ENCODE measurements around the gene FIGLA.

FIGLA gene

DNA sequence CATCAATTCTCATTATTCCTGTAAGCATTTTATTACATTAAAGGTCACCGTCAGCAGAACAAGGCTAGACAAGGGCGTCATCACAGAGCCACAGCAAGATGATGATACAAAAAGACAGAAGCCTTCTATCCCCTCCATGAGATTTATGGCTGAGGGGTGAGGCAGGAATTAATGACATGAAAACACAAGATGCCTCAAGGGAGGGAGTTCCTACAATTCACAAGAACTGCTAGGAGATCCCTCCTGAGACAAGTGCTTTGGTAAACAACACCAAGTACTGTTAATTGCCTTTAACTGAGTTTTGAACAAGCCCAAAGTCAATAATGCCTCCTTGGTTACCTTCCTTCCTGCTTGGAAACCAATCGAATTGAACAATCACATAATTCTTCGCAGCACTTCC is 36.5 kb downstream of the FIGLA start:
- TF ChIP-seq, protein P1, sequence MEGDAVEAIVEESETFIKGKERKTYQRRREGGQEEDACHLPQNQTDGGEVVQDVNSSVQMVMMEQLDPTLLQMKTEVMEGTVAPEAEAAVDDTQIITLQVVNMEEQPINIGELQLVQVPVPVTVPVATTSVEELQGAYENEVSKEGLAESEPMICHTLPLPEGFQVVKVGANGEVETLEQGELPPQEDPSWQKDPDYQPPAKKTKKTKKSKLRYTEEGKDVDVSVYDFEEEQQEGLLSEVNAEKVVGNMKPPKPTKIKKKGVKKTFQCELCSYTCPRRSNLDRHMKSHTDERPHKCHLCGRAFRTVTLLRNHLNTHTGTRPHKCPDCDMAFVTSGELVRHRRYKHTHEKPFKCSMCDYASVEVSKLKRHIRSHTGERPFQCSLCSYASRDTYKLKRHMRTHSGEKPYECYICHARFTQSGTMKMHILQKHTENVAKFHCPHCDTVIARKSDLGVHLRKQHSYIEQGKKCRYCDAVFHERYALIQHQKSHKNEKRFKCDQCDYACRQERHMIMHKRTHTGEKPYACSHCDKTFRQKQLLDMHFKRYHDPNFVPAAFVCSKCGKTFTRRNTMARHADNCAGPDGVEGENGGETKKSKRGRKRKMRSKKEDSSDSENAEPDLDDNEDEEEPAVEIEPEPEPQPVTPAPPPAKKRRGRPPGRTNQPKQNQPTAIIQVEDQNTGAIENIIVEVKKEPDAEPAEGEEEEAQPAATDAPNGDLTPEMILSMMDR (conservative IDR thresholded peaks at IDR 0.05; ENCODE audit: low read depth, low read length), result no peak
- no peak overlapping the region for H3K4me3 ChIP-seq (ENCODE audit: low read depth, low read length)
- DNase-seq (ENCODE audit: low read depth), result no peak

DNA sequence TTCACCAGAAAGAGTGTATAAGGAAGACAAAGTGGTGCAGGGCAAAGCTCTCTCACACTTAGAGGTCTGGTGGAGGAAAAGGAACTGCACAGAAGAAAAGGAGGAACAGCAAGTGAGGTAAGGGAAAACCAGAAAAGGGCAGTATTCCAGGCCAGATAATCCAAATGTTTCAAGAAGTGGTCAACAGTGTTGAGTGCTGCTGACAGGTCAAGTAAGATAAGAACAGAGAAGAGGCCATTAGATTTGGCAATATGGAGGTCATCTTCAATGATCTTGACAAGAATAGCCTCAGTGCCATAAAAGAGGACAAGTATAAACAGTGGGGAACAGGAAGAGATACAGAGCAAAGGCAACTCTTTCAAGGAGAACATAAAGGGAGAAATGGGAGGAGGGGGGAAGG is 37.4 kb downstream of the FIGLA start:
- TF ChIP-seq, protein P1 (conservative IDR thresholded peaks at IDR 0.05; ENCODE audit: low read depth, low read length), result no peak
- no peak for DNase-seq (ENCODE audit: low read depth)
- H3K4me3 ChIP-seq (ENCODE audit: low read depth, low read length), result no peak overlapping the region

DNA sequence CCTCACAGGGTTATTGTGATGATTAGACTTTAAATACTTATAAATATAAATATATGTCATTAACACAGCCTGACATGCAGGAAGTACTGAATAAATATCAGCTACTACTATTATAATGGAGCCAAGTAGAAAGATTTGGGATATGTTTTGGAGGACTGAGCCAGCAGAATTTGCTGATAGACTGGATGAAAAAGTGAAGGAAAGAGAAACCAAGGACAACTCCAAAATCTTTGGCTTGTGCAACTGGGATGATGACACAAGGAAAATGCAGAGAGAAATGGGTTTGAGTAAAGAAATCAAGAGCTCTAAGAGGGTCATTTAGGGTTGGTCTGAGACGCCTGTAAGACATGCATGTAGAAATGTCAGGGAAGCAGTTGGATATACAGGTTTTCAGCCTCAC is 38.0 kb downstream of the FIGLA start:
- no peak overlapping the region for H3K4me3 ChIP-seq (ENCODE audit: low read depth, low read length)
- TF ChIP-seq, protein P1 (conservative IDR thresholded peaks at IDR 0.05; ENCODE audit: low read depth, low read length), result no peak
- DNase-seq (ENCODE audit: low read depth), result no peak

DNA sequence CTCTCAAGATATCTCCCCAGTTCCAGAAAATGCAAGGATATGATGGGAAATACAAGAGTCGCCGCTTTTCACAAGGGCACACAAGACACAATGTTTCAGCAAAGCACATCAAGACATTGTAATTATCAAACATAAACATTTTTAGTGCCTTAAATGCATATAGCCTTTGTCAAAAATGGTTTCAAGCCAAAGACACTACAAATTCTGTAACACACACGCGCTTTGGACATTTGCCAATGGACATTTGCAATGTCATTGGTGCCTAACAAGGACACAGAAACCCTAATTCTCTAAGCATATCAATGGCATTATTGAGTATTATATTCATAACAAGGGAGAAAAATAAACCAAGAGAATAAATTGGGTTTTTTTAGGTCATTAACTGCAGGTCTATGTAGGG is 38.6 kb downstream of the FIGLA start:
- H3K4me3 ChIP-seq (ENCODE audit: low read depth, low read length), result no peak overlapping the region
- DNase-seq (ENCODE audit: low read depth), result no peak
- TF ChIP-seq, protein P1 (conservative IDR thresholded peaks at IDR 0.05; ENCODE audit: low read depth, low read length), result no peak

DNA sequence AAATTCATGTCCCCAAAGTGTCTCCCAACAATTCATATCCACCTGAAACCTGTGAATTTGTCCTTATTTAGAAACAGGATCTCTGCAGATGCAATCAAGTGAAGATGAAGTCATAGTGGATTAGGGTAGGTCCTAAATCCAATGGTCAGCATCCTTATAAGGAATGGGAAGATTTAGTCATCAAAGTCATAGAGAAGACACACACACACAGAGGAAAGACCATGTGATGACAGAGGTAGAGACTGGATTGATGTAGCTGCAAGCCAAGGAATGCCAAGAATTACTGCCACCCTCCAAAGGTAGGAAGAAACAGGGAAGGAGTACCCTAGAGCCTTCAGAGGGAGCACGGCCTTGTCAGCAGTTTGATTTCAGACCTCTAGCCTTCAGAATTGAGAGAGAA is 40.1 kb downstream of the FIGLA start:
- TF ChIP-seq, protein P1 (conservative IDR thresholded peaks at IDR 0.05; ENCODE audit: low read depth, low read length), result no peak
- no peak for DNase-seq (ENCODE audit: low read depth)
- H3K4me3 ChIP-seq (ENCODE audit: low read depth, low read length), result no peak overlapping the region

DNA sequence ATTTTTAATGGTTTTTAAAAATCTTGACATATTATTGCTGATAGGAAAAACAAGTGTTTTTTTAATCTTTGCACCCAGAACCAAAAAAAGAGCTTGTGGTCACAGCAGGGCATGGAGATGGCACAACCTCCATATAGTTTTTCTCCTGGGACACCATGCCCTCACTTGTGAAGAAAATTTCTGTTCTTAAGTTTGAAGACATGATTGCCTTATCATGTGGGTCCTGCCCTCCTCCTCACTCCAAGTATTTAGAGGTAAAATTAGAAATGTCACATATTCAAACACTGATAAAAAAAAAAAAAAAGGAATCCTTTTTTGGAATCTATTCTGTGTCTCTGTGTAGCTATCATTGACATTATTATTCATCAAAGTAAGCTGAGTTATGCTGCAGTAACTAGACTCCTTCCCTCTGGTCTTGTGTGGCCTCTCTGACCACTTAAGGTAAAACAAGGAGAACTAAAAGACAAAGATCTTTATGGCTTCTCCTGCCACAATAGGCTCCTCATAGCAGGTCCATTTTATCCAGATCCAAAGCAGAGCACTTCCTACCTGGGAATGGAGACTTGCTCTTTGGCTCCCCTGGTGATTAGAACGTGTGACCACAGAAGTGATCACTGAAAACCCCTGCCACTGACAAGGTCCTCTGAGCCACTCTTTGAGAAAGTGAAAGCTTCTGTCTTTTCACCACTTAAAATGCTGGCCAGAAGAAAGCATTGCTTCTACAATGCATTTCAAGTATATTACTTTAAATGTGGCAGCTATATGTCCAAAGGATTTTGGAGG is 42.2 kb downstream of the FIGLA start:
- H3K4me3 ChIP-seq (ENCODE audit: low read depth, low read length), result no peak overlapping the region
- no peak for DNase-seq (ENCODE audit: low read depth)
- TF ChIP-seq, protein P1 (conservative IDR thresholded peaks at IDR 0.05; ENCODE audit: low read depth, low read length), result no peak

DNA sequence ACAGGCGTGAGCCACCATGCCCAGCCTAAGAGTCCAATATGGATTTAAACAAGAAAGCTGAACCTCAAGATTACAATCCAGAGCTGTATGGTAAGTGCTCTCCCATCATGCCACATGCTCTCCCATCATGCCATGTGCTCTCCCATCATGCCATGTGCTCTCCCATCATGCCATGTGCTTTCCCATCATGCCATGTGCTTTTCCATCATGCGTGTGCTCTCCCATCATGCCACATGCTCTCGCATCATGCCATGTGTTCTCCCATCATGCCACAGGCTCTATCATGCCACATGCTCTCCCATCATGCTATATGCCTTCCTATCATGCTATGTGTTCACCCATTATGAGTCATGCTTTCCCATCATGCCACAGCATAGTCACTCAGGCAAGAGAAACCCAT is 43.2 kb downstream of the FIGLA start:
- DNase-seq (ENCODE audit: low read depth), result no peak
- TF ChIP-seq, protein P1 (conservative IDR thresholded peaks at IDR 0.05; ENCODE audit: low read depth, low read length), result no peak
- no peak overlapping the region for H3K4me3 ChIP-seq (ENCODE audit: low read depth, low read length)
